HG02759 (cell line): ENCODE results near the gene COLEC12.
A peak's percentile ranks its signal among the peaks of the same experiment; 100 is the strongest.

Experiments
- ATAC-seq: cut with Tn5 transposase; IDR thresholded peaks from one replicate; pipeline ENCODE4 v1.9.1; 2021; ENCODE audit warnings: mild to moderate bottlenecking, moderate library complexity; ENCODE audit not compliant: unreplicated experiment

COLEC12 gene

DNA sequence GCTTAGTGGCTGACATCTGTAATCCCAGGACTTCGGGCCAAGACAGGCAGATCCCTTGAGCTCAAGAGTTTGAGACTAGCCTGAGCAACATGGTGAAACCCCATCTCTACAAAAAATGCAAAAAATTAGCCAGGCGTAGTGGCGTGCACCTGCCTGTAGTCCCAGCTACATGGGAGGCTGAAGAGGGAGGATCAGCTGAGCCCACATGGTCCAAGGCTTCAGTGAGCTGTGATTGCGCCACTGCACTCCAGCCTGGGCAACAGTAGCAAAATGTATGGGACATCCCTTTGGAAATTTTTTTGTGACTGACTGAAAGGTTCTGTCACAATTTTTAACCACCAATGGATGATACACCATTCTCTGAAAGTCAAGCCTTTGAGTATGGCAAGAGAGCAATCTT is 6.3 kb upstream of the COLEC12 start:
- no peak for ATAC-seq

DNA sequence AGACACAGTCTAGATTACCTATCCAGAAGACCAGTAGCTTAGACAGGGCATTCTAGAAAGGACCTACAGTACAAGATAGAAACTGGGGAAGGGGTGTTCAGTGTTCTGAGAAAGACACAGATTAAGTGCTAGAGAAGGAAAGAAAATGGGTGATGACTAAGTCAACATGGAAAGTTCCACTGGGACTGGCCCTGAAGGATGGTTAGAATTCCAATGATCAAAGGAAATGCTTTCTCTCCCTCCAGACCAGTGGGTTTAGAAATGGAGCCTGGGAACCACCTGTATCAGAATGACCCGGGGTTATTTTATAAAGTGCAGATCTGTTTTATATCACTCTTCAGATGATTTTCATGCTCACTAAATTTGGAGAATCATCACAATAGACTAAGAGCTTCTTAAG is 5.8 kb upstream of the COLEC12 start:
- no peak for ATAC-seq

DNA sequence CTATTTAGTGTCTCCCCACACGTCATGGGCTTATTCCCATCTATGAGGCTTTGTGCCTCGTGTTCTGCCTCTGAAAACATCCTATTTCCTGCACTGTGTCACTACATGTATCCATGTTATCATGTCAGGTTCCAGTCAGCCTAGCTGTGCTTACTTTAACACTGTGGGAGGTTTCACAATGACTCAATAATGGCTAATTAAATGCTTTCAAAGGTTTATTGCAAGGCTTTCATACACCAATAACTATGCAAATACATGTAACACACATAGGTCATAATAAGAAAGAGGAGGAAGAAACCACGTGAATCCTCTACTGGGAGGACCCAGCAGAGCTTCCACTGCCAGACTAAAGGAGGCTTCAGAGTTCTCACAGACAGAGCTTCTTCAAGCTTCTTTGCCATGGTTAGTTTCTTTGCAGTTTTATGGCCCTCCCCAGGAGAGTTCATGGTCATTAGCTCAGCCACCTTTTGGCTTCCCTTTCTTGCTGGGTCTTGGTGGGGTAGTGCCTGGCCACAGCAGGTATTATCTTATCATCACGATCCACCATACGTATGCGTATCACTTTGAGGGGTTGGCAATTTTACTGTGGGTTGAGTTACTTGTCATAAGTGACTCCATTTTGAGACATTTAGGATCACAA is 5.1 kb upstream of the COLEC12 start:
- ATAC-seq = peak; percentile 96

DNA sequence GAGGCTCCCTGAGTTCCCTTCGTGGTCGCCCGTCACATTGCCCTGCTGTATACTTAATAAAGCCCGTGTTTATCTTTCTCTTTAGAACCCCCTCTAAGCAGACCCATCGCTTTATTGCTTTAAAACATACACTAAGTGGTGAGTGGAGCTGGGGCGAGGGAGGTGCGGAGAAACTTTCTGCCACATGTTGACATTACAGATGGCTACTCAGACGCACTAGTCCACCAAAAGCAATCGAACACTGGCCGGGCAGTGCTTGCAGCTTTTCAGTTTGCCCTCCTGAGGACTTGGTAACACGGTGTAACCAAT is 859 bp upstream of the COLEC12 start:
- no peak for ATAC-seq

DNA sequence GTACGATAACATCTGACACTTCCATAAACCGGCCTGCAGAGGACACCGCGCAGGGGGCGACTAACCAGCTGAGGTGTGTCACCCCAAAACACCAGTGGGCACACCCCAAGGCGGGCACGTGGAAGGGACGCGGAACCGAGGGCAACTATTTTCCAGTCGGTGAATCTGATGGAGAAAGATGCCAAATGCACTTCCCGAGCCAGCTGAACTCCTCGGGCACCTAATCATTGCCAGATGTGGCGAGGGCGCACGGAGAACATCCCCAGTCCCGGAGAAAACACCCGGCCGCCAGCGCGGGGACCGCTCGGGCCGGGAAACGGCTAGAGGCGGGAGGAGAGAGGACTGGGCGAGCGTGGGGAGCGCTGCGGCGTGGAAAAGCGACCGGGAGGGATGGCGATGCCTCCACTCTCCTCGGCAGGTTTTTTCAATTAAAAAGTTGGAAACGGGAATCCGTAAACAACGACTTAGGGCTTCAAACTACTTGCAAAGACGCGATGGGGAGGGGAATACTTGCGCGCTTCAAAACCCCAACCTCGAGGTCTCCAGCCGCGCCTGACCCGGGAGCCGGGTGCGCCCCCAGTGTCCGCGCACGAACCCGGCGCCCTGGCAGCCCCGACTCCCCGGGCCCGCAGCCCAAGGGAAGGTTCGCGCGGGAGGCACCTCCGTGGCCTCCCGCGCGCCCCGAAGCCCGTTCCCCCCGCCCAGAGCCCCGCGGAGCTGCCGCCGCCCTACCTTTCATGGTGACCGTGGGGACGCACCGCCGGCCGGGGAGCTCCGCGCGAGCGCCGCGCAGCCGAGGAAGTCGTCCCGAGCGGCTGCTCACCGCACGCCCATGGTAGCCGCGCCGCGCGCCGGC is 497 bp downstream of the COLEC12 start:
- no peak for ATAC-seq

DNA sequence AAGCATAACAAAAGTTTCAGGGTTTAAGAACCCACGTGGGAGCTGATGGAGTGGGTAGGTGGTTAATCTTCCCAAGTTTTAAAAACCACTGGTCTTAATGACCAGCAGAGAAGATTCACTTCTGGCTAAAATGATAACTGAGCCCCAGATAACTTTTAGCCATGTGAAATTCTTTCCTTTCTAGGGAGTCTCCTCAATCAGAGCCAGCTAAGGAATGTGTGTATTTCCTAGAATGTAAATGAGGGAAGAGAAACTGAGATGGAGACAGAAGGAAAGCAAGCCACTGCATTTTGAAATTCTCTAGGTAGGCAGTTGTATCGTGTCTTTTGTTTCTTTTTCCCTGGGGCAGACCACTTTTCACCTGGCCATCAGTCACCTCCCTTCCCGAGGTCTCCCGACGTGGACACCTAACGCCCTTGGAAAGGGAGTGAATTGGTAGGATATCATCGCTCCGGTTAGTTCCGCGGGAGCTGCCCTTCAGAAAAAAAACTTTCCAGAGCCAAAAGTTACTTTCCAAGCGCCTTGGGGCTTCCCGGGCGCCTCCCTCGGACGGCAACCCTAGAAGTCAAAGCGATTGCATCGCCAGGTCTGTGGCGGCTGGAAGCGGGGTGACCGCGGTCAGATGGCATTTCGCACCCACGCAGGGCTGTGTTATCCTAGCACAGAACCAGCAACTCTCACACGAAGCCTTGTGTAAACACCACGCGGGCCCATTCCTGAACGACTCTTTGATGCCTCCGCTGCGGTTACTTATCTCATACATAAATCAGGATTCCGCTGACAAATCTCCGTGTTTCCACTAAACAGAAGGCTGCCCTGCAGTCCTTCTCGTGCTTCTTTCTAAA is 1.3 kb downstream of the COLEC12 start:
- ATAC-seq = no peak

DNA sequence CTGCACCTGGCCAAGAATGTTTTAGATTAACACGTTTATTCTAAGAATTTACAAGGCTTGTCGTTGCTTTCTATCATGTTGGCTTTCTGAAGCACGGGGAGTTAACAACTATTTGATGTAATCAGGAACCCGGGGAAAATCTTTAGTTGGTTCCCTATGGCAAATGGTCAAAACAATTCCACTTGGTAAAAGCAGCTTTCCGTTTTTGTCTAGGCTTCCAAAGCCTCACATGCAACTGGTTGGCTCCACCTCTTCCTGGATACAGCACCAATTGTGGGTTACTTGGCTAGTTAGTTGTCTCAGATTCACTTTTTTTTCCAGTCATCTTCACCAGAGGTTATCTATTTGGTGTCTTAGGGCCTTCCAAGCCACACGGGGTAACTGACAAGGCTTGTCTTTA is 2.8 kb downstream of the COLEC12 start:
- ATAC-seq = no peak

DNA sequence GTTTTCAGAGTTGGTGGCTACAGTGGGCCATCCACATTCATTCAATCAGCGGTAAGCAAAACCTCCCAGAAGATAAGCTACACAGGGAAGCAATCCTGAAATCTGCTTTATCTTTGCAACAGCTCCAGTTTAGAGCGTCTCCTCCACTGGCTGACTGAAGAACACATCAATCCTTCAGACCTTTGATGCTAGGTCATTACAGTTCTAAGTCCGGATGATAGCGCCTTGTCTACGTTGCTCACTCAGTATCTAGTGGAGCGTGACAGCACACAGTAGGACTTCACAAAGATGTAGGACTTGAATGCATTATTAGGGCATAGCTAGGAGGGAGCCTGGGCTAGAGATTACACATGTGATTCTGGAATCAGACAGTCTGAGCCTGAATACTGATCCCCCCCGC is 5.0 kb downstream of the COLEC12 start:
- no peak for ATAC-seq

DNA sequence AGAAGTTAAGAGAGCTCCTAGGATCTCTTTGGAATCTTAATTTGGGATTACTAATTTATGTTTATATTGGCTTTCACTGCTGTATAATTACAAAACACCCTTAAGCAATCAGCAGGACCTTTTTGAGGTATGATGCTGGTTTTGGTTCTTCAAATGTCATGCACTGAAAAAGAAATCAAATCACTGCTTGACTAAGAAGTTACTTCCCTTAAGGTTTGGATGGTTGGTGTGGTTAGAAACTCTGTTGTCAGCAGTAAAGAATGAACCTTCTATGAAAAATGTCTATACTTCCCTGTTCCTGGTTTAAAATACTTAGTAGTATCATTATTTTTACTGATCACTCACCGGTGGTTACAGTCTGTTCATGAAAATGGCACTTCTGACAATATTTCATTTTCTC is 5.5 kb downstream of the COLEC12 start:
- ATAC-seq = peak; percentile 51

DNA sequence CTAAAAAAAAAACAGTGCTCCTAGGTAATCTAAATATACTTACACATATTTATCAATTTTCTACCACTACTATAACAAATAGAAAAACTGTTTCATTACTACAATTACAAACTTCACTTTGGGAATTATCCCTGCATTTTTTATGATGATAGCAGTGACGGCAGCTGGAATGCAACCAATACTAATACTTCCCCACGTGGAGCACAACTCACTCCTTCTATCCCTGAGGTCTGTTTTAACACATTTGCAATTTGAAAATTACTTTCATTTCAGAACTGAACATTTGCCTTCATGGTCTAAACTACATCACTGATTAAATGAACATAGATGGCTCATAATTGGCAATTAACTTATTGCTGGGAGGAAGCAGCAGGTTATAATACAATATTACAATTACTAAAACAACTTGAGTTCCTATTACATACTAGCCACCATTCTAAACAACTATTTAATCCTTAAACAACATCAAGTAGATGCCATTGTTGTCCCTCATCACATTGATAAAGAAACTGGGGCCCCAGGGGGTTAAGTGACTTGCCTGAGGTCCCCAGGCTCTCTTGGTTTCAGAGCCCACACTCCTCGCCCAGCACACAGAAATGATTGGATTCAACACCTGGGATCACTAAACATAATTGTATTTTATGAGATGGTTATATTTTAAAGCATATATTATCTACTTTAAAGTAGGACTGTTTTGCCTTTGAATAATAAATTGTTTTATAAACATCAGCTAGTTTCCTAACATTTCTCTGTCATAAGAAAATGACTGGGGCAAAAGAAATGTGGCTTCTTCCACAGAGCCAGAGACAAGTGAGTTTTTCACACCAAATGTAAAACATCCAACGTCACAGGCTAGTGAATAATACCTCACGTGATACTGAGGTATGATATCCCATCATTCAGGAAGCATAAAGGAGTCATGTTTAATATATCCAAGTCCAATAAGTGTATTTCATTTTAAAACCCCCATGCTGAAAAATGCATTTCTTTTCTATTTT is 6.2 kb downstream of the COLEC12 start:
- no peak for ATAC-seq

DNA sequence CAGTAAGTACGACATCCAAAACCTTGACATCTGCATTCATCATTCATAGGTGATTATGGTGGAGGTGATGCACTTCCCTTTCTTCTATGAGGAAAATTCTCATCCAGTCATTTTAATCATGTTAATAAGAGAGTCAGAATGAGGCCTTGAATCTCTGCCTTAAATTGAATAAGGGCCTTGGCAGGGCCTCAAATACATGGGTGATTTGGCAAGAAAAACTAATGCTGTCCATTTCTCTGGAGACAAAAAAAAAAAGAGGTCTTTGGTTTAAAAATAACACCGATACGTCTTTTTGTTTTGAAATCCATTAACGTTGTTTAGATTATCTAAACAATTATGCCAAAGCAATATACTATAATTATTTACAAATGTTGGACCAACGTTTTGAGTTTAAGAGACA is 8.1 kb downstream of the COLEC12 start:
- no peak for ATAC-seq

DNA sequence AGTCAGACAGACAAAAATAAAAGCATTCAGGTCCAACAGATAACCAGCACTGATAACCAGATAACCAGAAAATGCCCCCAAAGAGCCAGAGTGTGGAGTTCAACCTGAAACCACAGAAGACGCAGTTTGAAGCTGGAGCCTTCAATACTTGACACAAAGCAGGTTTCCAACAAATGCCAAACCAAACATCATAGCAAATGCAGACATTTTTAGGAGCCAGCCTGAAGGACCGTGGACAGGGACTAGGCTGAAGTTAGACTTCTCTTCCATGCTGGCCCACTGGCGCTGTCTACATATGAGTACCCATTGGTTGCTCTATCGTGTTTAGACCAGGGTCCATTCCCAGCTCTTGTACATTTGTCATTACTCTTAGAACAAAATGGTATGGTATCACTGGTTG is 9.9 kb downstream of the COLEC12 start:
- no peak for ATAC-seq

DNA sequence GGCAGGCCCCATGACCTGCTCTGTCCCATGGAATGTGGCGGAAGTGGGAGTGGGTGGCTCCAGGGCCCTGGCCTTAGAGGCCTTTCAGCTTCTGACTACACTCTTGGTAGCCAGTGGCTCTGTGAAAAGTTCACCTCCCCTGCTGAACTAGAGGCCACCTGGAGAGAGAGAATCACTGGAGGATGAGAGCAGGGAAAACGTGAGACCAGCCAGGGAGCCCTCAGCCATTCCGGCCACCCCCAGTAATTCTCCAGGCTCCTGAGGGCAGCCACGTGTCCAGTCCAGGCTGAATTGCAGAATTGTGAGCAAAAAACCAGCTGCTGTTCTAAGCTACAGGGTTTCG is 10.5 kb downstream of the COLEC12 start:
- no peak for ATAC-seq

DNA sequence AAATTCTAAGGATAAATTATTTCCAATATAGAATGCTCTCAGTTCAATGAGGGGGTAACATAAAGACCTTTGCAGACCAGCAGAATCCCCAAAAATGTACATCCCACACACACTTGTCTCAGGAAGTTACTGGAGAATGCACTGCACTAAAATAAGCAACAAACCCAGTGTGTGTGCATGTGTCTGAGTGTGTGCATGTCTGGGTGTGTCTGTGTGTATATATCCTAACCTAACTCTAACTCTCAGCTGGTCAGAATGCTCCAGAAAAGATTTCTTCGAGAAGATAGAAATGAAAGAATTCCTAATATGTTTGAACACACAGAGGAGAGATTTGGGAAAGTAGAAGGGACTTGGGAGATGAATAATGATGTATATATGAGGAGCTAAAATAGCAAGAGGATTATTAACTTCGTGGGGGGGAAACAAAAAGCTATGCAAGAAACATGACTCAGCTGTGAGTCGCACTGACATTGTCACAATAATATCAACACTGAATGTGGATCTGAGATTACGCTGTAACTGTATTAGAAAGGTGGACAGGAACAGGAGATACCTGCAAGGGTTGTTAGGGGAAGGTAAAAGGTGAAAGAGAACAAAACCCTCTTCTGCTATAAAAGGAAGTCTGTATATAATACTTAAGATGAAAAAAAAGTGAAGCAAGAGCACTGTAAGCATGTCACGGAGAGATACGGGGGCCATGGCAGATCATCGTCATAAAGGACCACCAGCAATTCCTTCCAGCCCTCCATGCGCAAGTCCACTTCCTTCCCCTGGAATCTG is 11.1 kb downstream of the COLEC12 start:
- ATAC-seq = no peak

DNA sequence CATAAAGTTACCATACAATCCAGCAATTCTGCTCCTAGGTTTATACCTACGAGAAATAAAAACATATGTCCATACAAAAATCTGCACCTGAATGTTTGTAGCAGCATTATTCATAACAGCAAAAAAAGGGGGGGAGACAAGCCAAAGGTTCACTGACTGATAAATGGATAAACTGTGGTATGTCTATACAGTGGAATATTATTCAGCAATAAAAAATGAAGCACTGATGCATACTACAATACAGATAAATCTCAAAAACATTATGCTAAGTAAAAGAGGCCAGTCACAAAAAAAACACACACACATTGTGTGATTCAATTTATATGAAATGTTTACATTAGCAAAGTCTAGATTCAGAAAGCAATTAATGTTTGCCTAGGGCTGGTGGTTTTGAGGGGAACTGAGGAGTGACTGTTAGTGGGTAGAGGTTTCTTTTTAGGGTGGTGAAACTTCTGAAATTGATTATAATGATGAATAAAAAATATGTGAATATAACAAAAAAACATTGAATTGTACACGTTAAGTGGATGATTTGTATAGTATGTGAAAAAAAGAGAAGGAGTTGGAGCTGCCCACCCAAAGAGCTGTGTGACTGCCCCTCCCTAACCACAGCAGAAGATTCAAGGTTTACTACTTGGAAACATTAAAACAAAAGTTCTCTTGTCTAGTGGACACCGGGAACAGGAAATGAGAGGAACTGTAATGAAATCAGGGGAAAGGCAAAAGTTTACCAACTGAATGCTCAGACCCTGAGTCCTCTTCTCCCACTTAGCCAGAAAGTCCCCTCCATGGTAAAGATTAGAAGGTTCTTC is 13.4 kb downstream of the COLEC12 start:
- ATAC-seq = no peak

DNA sequence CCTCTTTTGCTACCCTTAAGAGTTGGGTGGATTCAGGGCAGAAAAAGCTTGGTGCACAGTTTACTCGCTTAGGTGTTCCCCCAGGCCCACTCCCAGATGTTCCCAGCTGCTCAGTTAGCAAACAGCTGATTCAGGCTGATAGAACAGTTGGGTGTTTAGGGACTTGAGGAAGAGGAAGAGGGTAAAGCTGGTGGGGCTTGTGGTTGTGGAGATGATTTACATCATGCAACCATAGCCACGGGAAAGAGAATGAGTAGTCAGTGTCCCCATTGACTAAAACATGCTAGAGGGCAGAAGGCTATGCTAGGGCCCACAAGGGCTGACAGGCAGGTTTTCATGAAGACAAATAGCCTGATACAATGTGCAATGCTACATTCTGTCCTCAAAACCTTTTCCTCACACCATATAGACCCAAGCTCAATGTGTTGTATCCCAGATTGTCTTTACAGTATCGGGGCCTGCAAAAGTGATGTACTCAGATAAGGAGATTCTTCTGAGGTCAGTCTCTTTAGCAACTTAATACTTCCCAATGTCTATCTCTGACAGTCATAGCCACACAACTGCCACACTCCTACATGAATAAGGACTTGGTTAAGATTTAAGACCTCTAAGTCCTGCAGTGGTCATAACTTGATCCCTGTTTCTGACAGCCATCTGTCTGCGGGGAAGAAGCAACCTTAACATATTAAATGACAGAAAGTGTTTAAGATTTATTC is 15.6 kb downstream of the COLEC12 start:
- ATAC-seq = peak; percentile 90

DNA sequence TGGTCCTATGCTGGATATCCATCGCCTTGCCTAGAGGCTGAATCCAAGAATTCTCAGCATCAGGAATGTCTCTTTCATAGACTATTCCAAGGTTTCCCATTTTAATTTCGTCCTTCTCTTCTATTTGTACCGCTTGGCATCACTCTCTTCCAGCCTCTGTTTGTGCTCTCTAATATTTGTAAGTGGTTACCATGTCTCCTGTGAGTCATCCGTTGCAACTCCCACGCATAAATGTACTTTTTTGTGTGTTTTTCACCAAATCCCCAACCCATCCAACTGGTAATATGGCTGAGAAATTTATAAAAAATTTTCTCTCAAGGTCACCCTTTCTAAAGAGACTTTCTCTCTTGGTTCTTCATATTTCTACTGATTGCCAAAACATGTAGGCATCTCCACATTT is 21.8 kb downstream of the COLEC12 start:
- no peak for ATAC-seq

DNA sequence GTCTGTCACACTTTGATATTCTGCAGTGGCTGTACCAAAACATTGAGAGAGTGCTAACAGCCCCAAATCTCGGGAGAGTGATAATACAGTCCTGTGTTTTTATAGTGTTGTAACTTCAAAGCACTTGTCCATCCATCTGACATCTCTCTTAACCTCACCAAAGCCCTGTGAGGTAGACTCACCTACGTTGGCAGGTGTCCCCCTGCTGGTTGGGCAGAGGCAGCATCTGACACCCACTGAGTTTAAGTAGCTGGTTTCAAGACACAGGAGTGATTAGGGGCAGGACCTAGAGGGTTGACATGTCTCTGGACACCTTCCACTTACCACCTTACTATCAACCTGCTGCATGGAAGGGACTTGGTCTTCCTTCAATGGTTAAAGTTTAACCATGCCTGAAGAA is 22.9 kb downstream of the COLEC12 start:
- ATAC-seq = no peak

DNA sequence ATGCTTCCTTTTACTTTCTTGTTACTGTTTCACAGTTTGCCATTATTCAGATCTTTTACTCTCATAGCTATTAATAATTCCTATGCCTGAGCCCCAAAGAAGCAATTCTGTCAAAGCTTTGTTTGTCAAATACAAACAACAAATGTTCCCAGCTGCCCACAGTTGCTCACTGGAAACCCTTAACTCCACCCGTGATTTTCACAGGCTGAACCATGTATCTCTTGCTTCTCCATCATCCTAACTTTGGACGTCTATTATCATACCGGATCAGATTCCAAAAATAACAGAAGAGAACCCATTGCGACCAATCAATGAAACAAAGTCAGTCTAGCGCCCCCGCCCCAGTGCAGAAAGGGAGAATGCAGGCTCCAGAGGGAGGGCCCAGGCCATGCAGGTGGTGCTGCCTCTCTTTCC is 24.2 kb downstream of the COLEC12 start:
- ATAC-seq = no peak
